NCI-H524 (cell line): ENCODE data around the gene ABCG8.

Experiments used
- DNase-seq, 2 experiments: peaks; one replicate each; lab custom pipeline; 2025; lab: John Stamatoyannopoulos, UW

Gene ABCG8

GRCh38 chr2:43838560-43839267 is at the start of gene ABCG8, which contains the start of gene ABCG5:
Gene ABCG8, plus strand, starts transcription at chr2:43838971. Its CDS starts 83 bp downstream, at chr2:43839054.
Gene ABCG5, minus strand, starts transcription at chr2:43838839. Its CDS starts 160 bp downstream, at chr2:43838679.
- DNase-seq = no peak

GRCh38 chr2:43790147-43790546 is 48.6 kb upstream of the ABCG8 start:
- DNase-seq = no peak

- DNase-seq = no peak
Measured at GRCh38 chr2:43791035-43791765, 47.6 kb upstream of the ABCG8 start.

GRCh38 chr2:43792653-43793052 is 46.1 kb upstream of the ABCG8 start:
- no peak for DNase-seq

- no peak for DNase-seq
Measured at GRCh38 chr2:43794956-43795355, 43.8 kb upstream of the ABCG8 start.

- no peak for DNase-seq
Measured at GRCh38 chr2:43796206-43796605, 42.6 kb upstream of the ABCG8 start.

- DNase-seq = no peak
Measured at GRCh38 chr2:43798300-43798699, 40.5 kb upstream of the ABCG8 start.

- DNase-seq = no peak
Measured at GRCh38 chr2:43800894-43801293, 37.9 kb upstream of the ABCG8 start.

- DNase-seq = no peak
Measured at GRCh38 chr2:43802135-43802534, 36.6 kb upstream of the ABCG8 start.

- DNase-seq = no peak
Measured at GRCh38 chr2:43803113-43803512, 35.7 kb upstream of the ABCG8 start.

GRCh38 chr2:43806719-43807031 is 32.1 kb upstream of the ABCG8 start:
- DNase-seq = no peak

- DNase-seq = no peak
Measured at GRCh38 chr2:43810452-43810851, 28.3 kb upstream of the ABCG8 start.

- DNase-seq = no peak
Measured at GRCh38 chr2:43810888-43811287, 27.9 kb upstream of the ABCG8 start.

GRCh38 chr2:43812006-43812405 is 26.8 kb upstream of the ABCG8 start:
- DNase-seq = no peak

GRCh38 chr2:43812947-43813346 is 25.8 kb upstream of the ABCG8 start:
- no peak for DNase-seq

- no peak for DNase-seq
Measured at GRCh38 chr2:43814711-43815110, 24.1 kb upstream of the ABCG8 start.

- DNase-seq = no peak
Measured at GRCh38 chr2:43818761-43819160, 20.0 kb upstream of the ABCG8 start.

GRCh38 chr2:43819491-43820163 is 19.1 kb upstream of the ABCG8 start:
- no peak for DNase-seq

GRCh38 chr2:43822839-43823238 is 15.9 kb upstream of the ABCG8 start:
- no peak for DNase-seq

GRCh38 chr2:43823751-43824150 is 15.0 kb upstream of the ABCG8 start:
- no peak for DNase-seq

GRCh38 chr2:43824512-43824911 is 14.3 kb upstream of the ABCG8 start:
- no peak for DNase-seq

GRCh38 chr2:43824951-43825493 is 13.7 kb upstream of the ABCG8 start:
- DNase-seq = no peak

- DNase-seq = no peak
Measured at GRCh38 chr2:43825841-43826240, 12.9 kb upstream of the ABCG8 start.
